ENCODE results near the gene BEST3. TPM values are rescaled to one million over a fixed set of nuclear protein-coding genes. Genes with fewer than 3 reads are reported as not detected.

Gene BEST3
- total RNA-seq, 4 donors from 2014 or later: not detected

- TF ChIP-seq, protein P1, sequence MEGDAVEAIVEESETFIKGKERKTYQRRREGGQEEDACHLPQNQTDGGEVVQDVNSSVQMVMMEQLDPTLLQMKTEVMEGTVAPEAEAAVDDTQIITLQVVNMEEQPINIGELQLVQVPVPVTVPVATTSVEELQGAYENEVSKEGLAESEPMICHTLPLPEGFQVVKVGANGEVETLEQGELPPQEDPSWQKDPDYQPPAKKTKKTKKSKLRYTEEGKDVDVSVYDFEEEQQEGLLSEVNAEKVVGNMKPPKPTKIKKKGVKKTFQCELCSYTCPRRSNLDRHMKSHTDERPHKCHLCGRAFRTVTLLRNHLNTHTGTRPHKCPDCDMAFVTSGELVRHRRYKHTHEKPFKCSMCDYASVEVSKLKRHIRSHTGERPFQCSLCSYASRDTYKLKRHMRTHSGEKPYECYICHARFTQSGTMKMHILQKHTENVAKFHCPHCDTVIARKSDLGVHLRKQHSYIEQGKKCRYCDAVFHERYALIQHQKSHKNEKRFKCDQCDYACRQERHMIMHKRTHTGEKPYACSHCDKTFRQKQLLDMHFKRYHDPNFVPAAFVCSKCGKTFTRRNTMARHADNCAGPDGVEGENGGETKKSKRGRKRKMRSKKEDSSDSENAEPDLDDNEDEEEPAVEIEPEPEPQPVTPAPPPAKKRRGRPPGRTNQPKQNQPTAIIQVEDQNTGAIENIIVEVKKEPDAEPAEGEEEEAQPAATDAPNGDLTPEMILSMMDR (IDR thresholded peaks at IDR 0.05; ENCODE audit: low read depth): no peak
Observed at GRCh38 chr12:69658203-69658602, 40.9 kb downstream of the BEST3 start.

DNA sequence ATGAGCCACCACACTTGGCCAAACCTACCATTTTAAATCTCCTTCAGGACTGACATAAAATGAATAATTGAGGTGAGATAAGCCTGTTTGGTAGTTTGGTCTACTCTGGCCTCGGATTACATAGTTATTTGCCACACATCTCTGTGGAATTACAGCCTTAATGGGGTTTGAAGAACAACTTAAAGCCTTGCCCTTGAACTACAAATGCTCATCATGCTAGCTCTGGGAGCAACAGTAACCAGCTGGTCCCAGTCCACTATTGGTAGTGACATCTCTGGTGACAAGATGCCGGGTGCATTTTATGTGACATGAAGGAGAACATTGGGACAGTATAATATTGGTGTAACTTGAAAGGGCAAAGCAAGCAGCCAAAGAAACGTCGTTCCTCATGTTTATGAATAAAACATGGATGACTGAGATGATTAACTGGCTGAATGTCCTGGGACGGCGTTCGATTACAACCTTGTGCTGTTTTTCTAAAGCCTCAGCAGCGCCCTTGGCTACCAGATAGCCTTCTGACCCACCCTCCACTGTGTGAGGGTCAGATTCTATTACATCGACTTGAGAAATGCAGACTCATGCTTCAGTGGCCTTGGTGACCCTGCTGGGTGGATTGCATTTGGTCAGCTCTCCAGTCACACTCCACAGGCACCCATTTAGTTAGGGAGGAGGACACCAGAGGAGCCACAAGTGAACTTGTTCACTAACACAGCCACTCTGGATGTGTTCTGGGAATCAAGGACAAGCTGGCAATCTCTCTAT lies 41.5 kb downstream of the BEST3 start:
- TF ChIP-seq, protein P1 (IDR thresholded peaks at IDR 0.05; ENCODE audit: low read depth): no peak

DNA sequence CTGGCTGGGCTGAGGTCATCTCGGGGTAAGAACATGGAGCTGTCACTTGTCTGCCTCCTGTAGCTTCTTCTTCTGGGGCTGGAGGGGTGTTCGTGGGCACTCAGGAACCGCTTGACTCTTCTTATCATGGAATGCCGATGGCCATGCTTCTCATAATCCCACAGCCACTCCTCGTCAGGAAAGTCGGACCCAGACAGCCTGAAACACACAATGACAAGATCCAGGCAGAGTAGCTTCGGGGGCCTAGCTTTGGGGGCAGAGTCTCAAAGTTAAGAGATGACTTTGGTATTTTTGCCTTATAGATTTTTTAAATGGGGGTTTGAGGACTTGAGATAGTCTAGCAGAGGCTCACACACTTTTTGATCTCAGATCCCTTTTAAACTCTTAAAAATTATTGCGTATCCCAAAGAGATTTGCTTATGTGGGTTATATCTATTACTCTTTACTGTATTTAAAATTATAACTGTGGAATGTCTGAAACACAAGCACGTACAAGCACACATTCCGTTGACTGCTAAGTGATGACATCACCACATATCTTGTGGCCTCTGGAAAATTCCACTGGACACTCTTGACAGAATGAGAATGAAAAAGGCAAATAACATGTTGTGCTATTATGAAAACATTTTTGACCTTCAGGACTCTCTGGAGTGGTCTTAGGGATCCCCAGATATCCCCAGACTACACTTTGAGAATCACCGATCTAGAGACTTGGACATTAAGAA lies 43.3 kb downstream of the BEST3 start:
- TF ChIP-seq, protein P1 (IDR thresholded peaks at IDR 0.05; ENCODE audit: low read depth): no peak

- TF ChIP-seq, protein P1 (IDR thresholded peaks at IDR 0.05; ENCODE audit: low read depth): no peak
Observed at GRCh38 chr12:69653703-69654102, 45.4 kb downstream of the BEST3 start.

- TF ChIP-seq, protein P1 (IDR thresholded peaks at IDR 0.05; ENCODE audit: low read depth): no peak
Observed at GRCh38 chr12:69651922-69652321, 47.2 kb downstream of the BEST3 start.

DNA sequence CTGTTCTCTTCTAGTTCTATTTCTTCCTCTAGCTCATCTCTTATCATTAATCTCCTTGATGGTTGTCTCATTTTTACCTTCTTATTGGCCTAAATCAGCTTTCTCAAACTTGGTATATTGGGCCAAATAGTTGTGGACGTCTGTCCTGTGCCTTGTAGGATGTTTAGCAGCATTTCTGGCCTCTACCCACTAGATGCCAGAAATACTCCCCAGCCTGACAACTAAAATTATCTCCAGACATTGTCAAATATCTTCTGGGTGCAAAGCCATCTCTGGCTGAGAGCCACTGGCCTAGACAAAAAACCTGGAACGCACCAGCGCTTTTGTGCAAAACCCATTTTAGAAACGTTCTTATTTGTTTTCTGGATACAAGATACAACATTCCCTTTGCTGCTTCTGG lies 49.6 kb downstream of the BEST3 start:
- TF ChIP-seq, protein P1 (IDR thresholded peaks at IDR 0.05; ENCODE audit: low read depth): no peak

GRCh38 chr12:69648476-69648875 lies 50.6 kb downstream of the BEST3 start:
- TF ChIP-seq, protein P1 (IDR thresholded peaks at IDR 0.05; ENCODE audit: low read depth): no peak

Measured in subcutaneous adipose tissue (tissue), 4 donors.